Measurements from ENCODE around the gene DSTYK.

The DSTYK gene

GRCh38 chr1:205152505-205152904 lies 59.0 kb downstream of the DSTYK start:
- Histone ChIP-seq H3K27me3 (no peaks in the 10 kb centered on the region), H3K4me1 (ENCODE audit: control insufficient read depth in 1 of 2, insufficient read depth in 1 of 2, low read depth in 1 of 2, low read length in 1 of 2) (no peaks in the 10 kb centered on the region), H3K9me3 (peaks cover 6% of the 10 kb centered on the region), H3K36me3 (peaks cover 98% of the 10 kb centered on the region), H3K27ac (no peak overlapping the region), H3K4me3 (ENCODE audit: low read depth in 1 of 2, low read length in 1 of 2) (no peak overlapping the region)
- TF ChIP-seq CTCF (IDR thresholded peaks at IDR 0.05): no peak

- H3K9me3 ChIP-seq: no peaks in the 10 kb centered on the region
- H3K4me1 ChIP-seq (ENCODE audit: control insufficient read depth in 1 of 2, insufficient read depth in 1 of 2, low read depth in 1 of 2, low read length in 1 of 2): no peaks in the 10 kb centered on the region
- no peak overlapping the region for H3K4me3 ChIP-seq (ENCODE audit: low read depth in 1 of 2, low read length in 1 of 2)
- TF ChIP-seq CTCF (IDR thresholded peaks at IDR 0.05): no peak
- H3K36me3 ChIP-seq: peaks cover 98% of the 10 kb centered on the region
- no peak overlapping the region for H3K27ac ChIP-seq
- H3K27me3 ChIP-seq: no peaks in the 10 kb centered on the region
Measured at GRCh38 chr1:205150651-205151428, 60.7 kb downstream of the DSTYK start.

GRCh38 chr1:205147191-205147835 lies 64.2 kb downstream of the DSTYK start:
- Histone ChIP-seq H3K36me3 (peaks cover 80% of the 10 kb centered on the region), H3K4me1 (ENCODE audit: control insufficient read depth in 1 of 2, insufficient read depth in 1 of 2, low read depth in 1 of 2, low read length in 1 of 2) (no peaks in the 10 kb centered on the region), H3K9me3 (no peaks in the 10 kb centered on the region), H3K27ac (no peak overlapping the region), H3K27me3 (no peaks in the 10 kb centered on the region), H3K4me3 (ENCODE audit: low read depth in 1 of 2, low read length in 1 of 2) (no peak overlapping the region)
- TF ChIP-seq CTCF (IDR thresholded peaks at IDR 0.05): no peak

- Histone ChIP-seq H3K36me3 (peaks cover 55% of the 10 kb centered on the region), H3K4me1 (ENCODE audit: control insufficient read depth in 1 of 2, insufficient read depth in 1 of 2, low read depth in 1 of 2, low read length in 1 of 2) (peaks cover 3 to 11% of the 10 kb centered on the region in 2 experiments), H3K9me3 (no peaks in the 10 kb centered on the region), H3K27ac (no peak overlapping the region), H3K27me3 (no peaks in the 10 kb centered on the region), H3K4me3 (ENCODE audit: low read depth in 1 of 2, low read length in 1 of 2) (no peak overlapping the region)
- TF ChIP-seq CTCF (IDR thresholded peaks at IDR 0.05): no peak
Measured at GRCh38 chr1:205144751-205145150, 66.8 kb downstream of the DSTYK start.

GRCh38 chr1:205144046-205144720 lies 67.3 kb downstream of the DSTYK start:
- no peak for TF ChIP-seq CTCF (IDR thresholded peaks at IDR 0.05)
- Histone ChIP-seq H3K36me3 (peaks cover 50% of the 10 kb centered on the region), H3K27ac (no peak overlapping the region), H3K27me3 (no peaks in the 10 kb centered on the region), H3K9me3 (no peaks in the 10 kb centered on the region), H3K4me1 (ENCODE audit: control insufficient read depth in 1 of 2, insufficient read depth in 1 of 2, low read depth in 1 of 2, low read length in 1 of 2) (peaks cover 3 to 11% of the 10 kb centered on the region in 2 experiments), H3K4me3 (ENCODE audit: low read depth in 1 of 2, low read length in 1 of 2) (no peak overlapping the region)

Measured in neutrophil (primary cell).